Gastroesophageal sphincter (tissue), 4 donors: Measurements from ENCODE around the gene SYT8. TPM values are rescaled to one million over a fixed set of nuclear protein-coding genes. Genes with fewer than 3 reads are reported as not detected.
"Not testable (repeated sequence)": the region's sequence is repeated elsewhere in the genome, so short reads cannot be mapped to it uniquely, and the experiment has no call there.

Experiments used
- ATAC-seq: fragments of 150-250 bp; one replicate; pipeline ENCODE4 v1.9.1; 2016; ENCODE audit warnings: mild to moderate bottlenecking, moderate library complexity
- H3K27ac ChIP-seq, 4 donors: fragments of 200-600 bp; sonication (generic) in 3 of 4; 1 replicate in 3 of 4; 2 replicates in 1 of 4; pipeline ENCODE4 v1.5.1; 2016 to 2019
- H3K27me3 ChIP-seq: fragments of 200-600 bp; sonication (generic); one replicate; pipeline ENCODE4 v1.5.1; 2019
- H3K36me3 ChIP-seq, 2 donors: fragments of 200-600 bp; sonication (generic); one replicate each; pipeline ENCODE4 v1.5.1; 2019; ENCODE audit warnings: control low read depth in 1 of 2
- H3K4me1 ChIP-seq, 3 donors: fragments of 200-600 bp; sonication (generic); 1 replicate in 2 of 3; 2 replicates in 1 of 3; pipeline ENCODE4 v1.5.1; 2016 to 2019; ENCODE audit warnings: control low read depth in 2 of 3
- H3K4me3 ChIP-seq, 2 donors: fragments of 200-600 bp; sonication (generic); one replicate each; pipeline ENCODE4 v1.5.1; 2019; ENCODE audit warnings: mild to moderate bottlenecking in 1 of 2, moderate library complexity in 1 of 2
- H3K9me3 ChIP-seq, 3 donors: fragments of 200-600 bp; sonication (generic); one replicate each; pipeline ENCODE4 v1.5.1; 2017 to 2019; ENCODE audit warnings: control low read depth in 2 of 3
- EP300 ChIP-seq: sonication (generic); formaldehyde crosslinking; IDR thresholded peaks from one replicate; pipeline ENCODE4 v1.6.1; 2017; ENCODE audit warnings: antibody characterized with exemption, mild to moderate bottlenecking
- POLR2A ChIP-seq, 2 donors: fragments of 450-650 bp; IDR thresholded peaks; one replicate each; pipeline ENCODE4 v1.6.1; 2017; ENCODE audit warnings: antibody characterized with exemption in 2 of 2, mild to moderate bottlenecking in 2 of 2, moderate library complexity in 1 of 2
- POLR2AphosphoS5 ChIP-seq: sonication (generic); formaldehyde crosslinking; IDR thresholded peaks from one replicate; pipeline ENCODE4 v1.6.1; 2017; ENCODE audit warnings: antibody characterized with exemption
- WGBS, 2 donors: methylation state at CpG; one replicate each; pipeline ENCODE4 v1.1.5; 2018; ENCODE audit warnings: low coverage in 1 of 2; 5-methylcytosine and 5-hydroxymethylcytosine counted together
- total RNA-seq, 4 donors: library from RNA; depleted of rRNA; stranded (reverse); fragments of >200 nt; gene quantifications; one replicate each; pipeline ENCODE4 v1.1.0, GENCODE V29; 2016
- TF ChIP-seq, protein P1 (sequence below), 4 experiments: fragments of 200-600 bp in 2 of 4; fragments of 450-650 bp in 2 of 4; sonication (generic) in 1 of 4; IDR thresholded peaks; one replicate each; pipeline ENCODE4 v1.5.1; 2017 to 2019; ENCODE audit warnings: antibody characterized with exemption in 4 of 4, mild to moderate bottlenecking in 2 of 4, moderate library complexity in 2 of 4

Gene SYT8
- total RNA-seq, 4 donors from 2014 or later = 2.2 TPM; not detected in 3

DNA sequence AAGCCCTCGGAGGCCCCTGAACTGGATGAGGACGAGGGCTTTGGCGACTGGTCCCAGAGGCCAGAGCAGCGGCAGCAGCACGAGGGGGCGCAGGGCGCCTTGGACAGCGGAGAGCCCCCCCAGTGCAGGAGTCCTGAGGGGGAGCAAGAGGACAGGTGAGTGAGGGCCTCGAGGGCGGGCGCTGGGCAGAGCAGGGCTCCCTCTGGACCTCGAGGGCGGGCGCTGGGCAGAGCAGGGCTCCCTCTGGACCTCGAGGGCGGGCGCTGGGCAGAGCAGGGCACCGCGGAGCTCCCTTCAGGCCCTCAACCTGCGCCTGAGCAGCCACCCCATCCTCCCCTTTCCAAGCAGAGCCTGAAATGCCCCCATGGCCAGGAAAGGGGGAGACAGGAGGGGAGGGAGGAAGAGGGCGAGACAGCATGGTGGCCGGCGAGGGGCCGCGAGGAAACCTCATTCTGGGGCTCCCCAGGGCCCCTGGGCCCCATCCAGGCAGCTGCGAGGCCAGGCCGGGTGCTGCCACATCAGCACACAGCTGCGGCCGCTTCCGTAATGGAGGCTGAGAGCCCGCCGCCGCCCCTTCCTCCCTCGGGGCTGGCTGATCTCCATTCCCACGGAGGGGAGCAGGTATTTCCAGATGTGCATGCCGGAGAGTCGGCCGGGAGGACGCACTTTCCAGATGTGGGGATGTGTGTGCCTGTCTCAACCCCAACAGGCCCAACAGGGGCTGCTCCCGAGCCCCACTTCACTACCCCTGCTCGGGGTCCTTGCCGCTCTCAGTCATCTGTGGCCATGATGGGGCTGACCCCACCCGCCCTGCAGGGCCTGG lies 46.9 kb downstream of the SYT8 start:
- WGBS, 2 donors = no CpG with 5 or more reads among the region's 43 CpGs
- Histone ChIP-seq H3K4me1 (peaks cover 0 to 61% (median 41%) of the 10 kb centered on the region in 3 donors), H3K9me3 (no peaks in the 10 kb centered on the region), H3K4me3 (no peak overlapping the region), H3K36me3 (peaks cover 0 to 24% of the 10 kb centered on the region in 2 donors), H3K27me3 (no peaks in the 10 kb centered on the region), H3K27ac (peak overlapping the region in 3 of 4 donors; percentile 79 to 88 (median 81))
- TF ChIP-seq EP300 (no peak), POLR2A (IDR thresholded peaks at IDR 0.05) (no peak), POLR2AphosphoS5 (no peak)
- TF ChIP-seq, protein P1, sequence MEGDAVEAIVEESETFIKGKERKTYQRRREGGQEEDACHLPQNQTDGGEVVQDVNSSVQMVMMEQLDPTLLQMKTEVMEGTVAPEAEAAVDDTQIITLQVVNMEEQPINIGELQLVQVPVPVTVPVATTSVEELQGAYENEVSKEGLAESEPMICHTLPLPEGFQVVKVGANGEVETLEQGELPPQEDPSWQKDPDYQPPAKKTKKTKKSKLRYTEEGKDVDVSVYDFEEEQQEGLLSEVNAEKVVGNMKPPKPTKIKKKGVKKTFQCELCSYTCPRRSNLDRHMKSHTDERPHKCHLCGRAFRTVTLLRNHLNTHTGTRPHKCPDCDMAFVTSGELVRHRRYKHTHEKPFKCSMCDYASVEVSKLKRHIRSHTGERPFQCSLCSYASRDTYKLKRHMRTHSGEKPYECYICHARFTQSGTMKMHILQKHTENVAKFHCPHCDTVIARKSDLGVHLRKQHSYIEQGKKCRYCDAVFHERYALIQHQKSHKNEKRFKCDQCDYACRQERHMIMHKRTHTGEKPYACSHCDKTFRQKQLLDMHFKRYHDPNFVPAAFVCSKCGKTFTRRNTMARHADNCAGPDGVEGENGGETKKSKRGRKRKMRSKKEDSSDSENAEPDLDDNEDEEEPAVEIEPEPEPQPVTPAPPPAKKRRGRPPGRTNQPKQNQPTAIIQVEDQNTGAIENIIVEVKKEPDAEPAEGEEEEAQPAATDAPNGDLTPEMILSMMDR (IDR thresholded peaks at IDR 0.05) = no peak
- ATAC-seq = peak; percentile 20

DNA sequence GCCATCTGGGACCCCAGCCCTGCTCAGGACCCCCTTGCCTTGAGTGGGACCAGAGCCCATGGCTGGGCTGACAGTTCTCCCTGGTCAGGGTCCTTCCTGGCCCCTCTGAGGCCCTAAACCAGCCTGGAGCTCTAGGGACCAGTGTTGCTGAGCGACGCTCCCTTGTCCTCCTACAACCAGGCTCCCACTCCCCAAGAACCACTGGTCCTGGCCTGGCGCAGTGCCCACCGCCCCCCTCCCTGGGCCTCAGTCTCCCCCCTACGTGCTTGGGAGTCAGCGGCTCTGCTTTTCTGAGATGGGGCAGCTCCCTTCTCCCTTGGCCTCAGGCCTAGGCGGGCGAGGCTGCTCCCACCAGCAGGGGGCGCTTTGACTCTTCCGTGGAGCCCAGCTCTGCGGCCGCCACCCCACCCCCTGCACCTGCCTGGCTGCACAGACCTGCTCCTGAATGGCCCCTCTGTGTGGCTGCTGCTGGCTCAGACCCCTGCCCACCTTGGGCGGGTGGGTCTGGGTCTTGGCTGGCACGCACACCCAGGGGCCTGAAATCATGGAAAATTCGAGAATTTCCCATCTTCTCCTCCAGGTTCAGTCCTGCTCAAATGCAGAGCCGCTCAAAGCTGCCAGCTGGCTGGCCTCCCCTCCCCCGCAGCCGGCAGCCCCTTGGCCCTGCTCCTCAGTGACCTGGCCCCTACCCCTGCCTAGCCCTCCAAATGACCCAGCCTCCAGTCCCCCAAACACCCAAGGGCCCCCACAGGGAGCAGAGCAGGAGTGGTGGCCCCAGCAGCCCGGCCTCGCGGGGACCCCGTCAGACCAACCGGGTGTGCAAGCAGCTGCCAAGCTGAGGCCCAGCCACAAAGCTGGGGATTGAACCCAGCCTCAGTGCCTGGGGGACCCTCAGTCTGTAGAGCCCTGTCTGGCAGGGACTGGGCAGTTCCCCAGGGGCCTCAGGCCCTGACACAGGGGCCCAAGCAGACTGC lies 47.8 kb downstream of the SYT8 start:
- Histone ChIP-seq H3K9me3 (no peaks in the 10 kb centered on the region), H3K4me1 (peaks cover 0 to 52% (median 32%) of the 10 kb centered on the region in 3 donors), H3K27me3 (no peaks in the 10 kb centered on the region), H3K36me3 (peaks cover 0 to 32% of the 10 kb centered on the region in 2 donors), H3K4me3 (peak overlapping the region in 1 of 2 donors; percentile 2), H3K27ac (peak overlapping the region in 3 of 4 donors; percentile 79 to 88 (median 81))
- 48% methylated on average over 3 of the region's 23 CpGs; no CpG with 5 or more reads in 1 of the 2 donors for WGBS, 2 donors
- TF ChIP-seq, protein P1 (IDR thresholded peaks at IDR 0.05) = peak in 3 of 4 experiments; percentile 88 to 97 (median 96)
- TF ChIP-seq POLR2A (IDR thresholded peaks at IDR 0.05) = no peak
- ATAC-seq = peak; percentile 83

DNA sequence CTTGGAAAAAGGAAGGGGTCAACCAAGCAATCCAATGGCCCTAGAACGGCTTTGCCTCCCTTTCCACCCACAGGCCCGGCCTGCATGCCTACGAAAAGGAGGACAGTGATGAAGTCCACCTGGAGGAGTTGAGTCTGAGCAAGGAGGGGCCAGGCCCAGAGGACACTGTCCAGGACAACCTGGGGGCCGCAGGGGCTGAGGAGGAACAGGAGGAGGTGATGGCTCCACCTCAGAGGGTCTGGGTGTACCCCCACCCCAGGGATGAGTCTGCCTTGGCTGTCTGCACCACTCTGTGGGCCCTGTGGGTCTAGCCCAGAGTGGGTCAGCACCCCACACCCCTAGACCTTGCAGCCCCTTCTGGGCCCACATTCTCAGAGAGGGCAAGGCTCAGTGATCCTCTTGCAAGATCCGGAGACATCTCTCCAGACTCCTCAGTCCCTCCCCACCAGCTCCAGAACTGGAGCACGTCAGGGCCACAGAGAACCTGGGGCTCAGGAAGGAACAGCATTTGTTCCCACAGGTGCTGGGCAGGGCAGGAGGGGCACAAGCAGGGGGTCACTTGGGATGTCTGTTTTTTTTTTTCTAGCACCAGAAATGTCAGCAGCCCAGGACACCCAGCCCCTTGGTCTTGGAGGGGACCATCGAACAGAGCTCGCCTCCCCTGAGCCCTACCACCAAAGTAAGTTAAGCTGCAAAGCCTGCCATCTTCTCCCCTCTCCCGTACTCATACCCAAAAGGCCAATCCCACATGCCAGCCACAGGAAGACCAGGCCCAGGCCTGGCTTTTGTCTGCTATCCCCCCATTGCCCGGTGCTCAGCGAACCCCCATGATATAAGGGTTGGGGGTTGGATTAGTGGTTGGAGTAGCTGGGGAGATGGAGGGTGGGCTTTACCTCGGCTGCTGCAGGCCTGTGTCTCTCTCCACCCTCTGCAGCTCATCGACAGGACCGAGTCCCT lies 48.8 kb downstream of the SYT8 start:
- TF ChIP-seq, protein P1 (IDR thresholded peaks at IDR 0.05) = no peak
- TF ChIP-seq POLR2AphosphoS5 (no peak), EP300 (no peak)
- H3K27ac ChIP-seq = peak overlapping the region in 1 of 4 donors; percentile 88
- ATAC-seq = no peak

DNA sequence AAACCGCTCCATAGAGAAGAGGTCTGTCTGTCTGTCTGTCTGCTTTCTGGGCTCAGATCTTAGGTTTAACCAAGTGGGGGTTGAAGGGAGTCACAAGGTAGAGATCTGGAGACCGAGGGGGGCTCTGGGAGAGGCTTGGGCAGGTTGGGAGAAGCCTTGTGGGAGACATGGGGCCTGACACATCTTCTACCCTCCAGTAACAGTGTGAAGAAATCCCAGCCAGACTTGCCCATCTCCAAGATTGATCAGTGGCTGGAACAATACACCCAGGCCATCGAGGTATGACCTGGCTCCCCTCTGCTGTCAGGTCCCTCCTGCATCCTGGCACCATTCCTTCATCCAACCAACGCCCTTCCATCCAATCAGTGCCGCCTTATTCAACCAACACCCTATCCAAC lies 49.5 kb downstream of the SYT8 start:
- H3K27me3 ChIP-seq = no peaks in the 10 kb centered on the region
- no peaks in the 10 kb centered on the region for H3K9me3 ChIP-seq
- H3K4me3 ChIP-seq = no peak overlapping the region
- ATAC-seq = no peak
- TF ChIP-seq POLR2AphosphoS5 (no peak), POLR2A (IDR thresholded peaks at IDR 0.05) (no peak), EP300 (no peak)
- TF ChIP-seq, protein P1 (IDR thresholded peaks at IDR 0.05) = no peak
- peaks cover 0 to 48% (median 30%) of the 10 kb centered on the region in 3 donors for H3K4me1 ChIP-seq
- peaks cover 0 to 47% of the 10 kb centered on the region in 2 donors for H3K36me3 ChIP-seq
- H3K27ac ChIP-seq = no peak overlapping the region
- 95 to 100% methylated on average over 2 to 3 of the region's 5 CpGs for WGBS, 2 donors

More for the DNA sequence above, 48.8 kb downstream of the SYT8 start:
- WGBS, 2 donors = 46% methylated on average over 2 of the region's 14 CpGs; no CpG with 5 or more reads in 1 of the 2 donors
- Histone ChIP-seq H3K27me3 (no peaks in the 10 kb centered on the region), H3K4me3 (no peak overlapping the region), H3K9me3 (no peaks in the 10 kb centered on the region), H3K4me1 (peaks cover 0 to 44% (median 30%) of the 10 kb centered on the region in 3 donors), H3K36me3 (peaks cover 0 to 42% of the 10 kb centered on the region in 2 donors)

DNA sequence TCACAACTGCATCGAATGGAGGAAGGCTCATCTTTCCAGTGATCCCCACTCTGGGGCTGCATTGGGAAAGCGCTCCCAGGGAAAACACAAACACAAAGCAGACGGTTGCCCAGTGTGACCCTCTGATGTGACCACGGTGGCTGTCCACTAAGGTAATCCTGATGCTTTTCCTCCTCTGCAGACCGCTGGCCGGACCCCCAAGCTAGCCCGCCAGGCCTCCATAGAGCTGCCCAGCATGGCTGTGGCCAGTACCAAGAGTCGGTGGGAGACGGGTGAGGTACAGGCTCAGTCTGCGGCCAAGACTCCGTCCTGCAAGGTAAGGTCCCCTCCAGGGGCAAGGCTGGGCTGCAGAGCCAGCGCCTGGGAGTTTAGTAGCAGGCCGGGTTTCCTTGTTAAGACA lies 51.8 kb downstream of the SYT8 start:
- H3K36me3 ChIP-seq = peaks cover 0 to 47% of the 10 kb centered on the region in 2 donors
- not testable (repeated sequence) for H3K27ac ChIP-seq, ATAC-seq, H3K4me3 ChIP-seq, H3K9me3 ChIP-seq
- WGBS, 2 donors = no CpG with 5 or more reads among the region's 13 CpGs
- H3K4me1 ChIP-seq = peaks cover 0 to 36% (median 13%) of the 10 kb centered on the region in 3 donors
- peaks cover 13% of the 10 kb centered on the region for H3K27me3 ChIP-seq
